NCI-H1436 (cell line): ENCODE results near the gene MYG1.
"Not testable (repeated sequence)": the region's sequence is repeated elsewhere in the genome, so short reads cannot be mapped to it uniquely, and the experiment has no call there.

Experiments used
- DNase-seq: peaks from one replicate; lab custom pipeline; 2025; lab: John Stamatoyannopoulos, UW

The MYG1 gene

DNA sequence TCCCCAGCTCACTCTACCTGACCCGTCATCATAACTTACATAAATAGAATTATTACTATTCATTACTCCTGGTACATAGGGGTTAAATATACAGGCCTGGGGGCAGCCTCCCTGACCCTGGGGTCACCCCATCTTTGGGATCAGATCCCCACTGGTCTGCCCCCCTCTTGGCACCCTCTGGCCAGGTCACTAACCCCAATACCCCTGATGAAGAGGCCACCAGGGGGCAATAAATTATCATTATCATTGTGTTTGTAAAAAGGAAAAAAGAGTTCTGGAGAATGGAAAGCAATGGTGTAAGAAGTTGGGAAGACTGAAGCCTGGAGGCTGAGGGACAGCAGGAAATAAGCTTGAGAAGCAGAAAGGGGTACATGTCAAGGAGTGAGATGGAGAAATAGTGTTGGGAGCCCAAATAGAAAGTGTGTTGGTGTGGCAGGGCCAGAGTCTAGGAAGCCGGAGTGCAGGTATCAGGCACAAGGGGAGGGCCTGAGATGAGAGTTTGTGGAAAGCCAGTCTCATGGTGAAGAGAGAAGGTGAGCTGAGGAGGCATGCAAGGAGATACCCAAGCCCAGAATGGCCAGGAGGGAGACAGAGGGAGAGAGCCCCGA is 28.0 kb downstream of the MYG1 start:
- no peak for DNase-seq

GRCh38 chr12:53328043-53328435 is 28.5 kb downstream of the MYG1 start:
- no peak for DNase-seq

DNA sequence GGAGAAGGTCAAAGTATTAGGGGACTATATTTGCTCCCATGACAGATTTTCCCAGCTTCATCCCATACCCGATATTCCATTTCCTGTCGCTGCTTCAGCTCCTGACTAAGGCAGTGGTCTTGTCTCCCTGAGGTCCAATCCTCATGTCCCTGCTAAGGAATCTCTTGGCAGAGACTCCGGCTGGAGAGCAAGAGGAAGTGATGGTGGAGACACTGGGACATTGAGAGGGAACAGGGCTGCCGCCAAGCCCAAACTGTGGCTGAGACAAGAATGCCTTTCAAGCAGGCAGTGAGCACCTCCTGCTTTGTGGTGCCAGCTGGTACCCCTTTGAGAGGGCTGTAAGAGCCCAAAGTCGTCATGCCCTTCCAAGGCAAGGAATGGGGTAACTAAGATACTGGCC is 31.2 kb downstream of the MYG1 start:
- no peak for DNase-seq

DNA sequence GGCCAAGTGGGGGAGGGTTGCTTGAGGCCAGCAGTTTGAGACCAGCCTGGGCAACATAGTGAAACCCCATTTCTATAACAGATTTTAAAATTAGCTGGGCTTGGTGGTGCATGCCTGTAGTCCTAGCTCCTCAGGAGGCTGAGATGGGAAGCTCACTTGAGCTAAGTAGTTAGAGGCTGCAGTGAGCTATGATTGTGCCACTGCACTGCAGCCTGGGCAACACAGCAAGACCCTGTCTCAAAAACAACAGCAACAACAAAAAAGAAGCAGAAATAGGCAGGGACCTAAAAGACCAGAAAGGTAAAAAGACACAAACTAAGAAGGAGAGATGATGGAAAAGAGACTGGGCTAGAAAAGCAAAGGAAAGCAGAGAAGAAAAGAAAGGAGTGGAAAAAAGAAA is 32.8 kb downstream of the MYG1 start:
- DNase-seq, result not testable (repeated sequence)

- DNase-seq, result no peak
These were observed 33.2 kb downstream of the MYG1 start for GRCh38 chr12:53332744-53333143.

DNA sequence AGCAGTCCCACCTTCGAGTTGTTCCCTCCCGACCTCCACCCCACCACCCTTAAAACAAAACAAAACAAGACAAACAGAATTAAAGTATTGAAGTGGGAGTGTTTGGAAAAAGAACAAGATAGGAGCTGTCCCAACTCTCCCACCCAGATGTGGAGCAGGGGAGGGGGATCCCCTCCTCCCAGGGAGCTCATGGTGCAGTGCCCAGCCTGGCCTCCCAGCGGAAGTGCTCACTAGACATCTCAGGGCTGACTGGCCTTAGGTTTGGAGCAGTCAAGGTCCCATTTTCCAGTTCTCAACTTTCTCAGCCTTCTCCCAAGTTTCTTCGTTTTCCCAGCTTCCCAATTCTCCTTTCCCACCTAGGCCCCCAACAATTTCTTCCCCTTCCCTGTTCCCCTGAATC is 33.8 kb downstream of the MYG1 start:
- no peak for DNase-seq

GRCh38 chr12:53333845-53334244 is 34.4 kb downstream of the MYG1 start:
- DNase-seq, result no peak

DNA sequence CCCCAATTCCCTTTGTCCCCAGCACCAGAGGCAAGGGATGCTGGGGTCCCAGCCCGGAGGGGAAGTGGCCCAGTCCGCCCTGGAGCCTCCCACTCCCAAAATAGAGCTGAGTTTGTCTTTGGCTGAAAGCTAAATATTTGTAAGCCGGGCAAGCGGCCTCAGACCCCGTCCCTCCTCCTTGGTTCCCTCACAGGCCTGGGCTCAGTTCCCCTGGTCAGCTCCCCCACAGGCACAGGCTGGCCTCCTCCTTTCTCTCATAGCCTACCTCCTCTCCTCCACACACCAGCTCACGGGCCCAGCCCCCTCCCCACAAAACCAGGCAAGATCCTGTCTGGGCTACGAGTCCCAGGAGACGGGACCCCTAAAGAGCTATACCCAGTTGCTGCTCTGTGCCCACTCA is 35.3 kb downstream of the MYG1 start:
- no peak for DNase-seq

DNA sequence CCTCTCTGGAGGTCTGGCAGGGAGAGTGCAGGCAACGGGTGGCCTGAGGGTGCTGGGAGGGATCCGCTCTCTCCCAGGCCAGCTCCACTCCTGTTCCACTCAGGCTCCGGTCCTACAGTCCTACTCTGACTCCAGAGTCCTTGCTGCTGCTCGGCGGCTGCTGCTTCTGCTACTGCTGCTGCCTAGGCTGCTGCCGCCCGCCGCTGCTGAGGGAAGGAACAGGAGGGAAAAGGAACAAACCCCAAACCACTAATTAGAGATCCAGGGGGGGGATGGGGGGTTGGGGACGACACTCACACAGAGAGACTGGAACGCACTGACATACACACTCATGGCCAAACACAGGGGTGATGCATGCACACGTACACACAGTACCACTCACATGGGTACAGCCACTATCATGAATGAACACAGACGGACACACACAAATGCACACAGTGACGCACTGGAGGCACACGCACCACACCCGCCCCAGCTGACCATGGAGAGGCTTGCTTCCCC is 36.7 kb downstream of the MYG1 start, which contains the start of gene SP7:
TSS of gene SP7 (minus strand) at position 174 of the 501 bp plus-strand sequence. CDS start 708 bp downstream, outside the sequence.
- peak; percentile 8 for DNase-seq

GRCh38 chr12:53338017-53338416 is 38.5 kb downstream of the MYG1 start:
- no peak for DNase-seq

DNA sequence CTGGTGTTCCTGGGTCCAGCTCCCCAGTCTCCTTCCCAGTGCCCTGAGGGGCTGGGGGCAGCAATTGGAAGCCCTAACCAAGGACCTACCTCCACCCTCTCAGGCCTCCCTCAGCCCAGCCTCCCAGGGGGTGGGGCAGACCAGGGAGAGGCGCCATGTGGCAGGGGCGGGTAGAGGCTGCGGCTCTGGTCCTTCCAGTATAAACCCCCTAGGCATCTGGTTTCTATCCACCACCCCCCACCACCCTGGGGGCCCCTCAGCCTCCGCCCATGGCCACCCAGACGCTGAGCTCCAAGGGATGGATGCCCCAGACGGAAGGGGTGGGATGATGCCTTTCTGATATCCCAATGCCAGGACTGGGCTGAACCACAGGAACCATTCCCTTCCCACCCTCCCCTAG is 39.4 kb downstream of the MYG1 start:
- no peak for DNase-seq

GRCh38 chr12:53340398-53340797 is 40.9 kb downstream of the MYG1 start:
- no peak for DNase-seq

DNA sequence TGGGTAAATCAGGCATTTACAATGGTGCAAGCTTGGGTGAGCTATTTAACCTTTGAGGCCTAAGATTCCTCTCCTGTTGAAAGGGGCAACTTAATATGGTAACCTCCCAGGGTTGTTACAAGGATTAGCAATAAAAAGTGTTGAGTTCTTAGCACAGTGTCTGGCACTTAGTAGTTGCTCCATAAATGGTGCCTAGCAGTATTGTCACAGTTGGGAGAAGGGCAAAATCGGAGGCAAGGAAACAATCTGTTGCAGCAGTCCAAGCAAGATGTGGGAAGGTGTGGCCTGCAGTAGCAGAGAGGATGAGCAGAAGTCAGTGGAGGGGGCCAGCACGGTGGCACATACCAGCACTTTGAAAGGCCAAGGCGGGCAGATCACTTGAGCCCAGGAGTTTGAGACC is 44.0 kb downstream of the MYG1 start:
- no peak for DNase-seq

DNA sequence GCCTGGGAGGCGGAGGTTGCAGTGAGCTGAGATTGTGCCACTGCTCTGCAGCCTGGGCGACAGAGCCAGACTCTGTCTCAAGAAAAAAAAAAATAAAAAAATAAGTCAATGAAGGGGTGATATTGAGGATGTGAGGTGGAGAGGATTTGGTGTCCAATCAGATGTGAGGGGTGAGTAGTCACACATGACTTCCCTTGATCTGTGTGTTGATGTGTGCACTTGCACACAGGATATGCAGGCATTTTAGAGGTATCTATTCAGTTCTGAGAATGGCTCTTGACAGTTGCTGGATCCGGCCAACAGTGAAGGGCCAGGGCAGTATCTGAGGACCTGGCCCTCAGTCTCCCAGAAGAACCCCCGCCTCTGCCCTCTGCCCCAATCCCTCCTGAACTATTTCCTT is 44.5 kb downstream of the MYG1 start:
- DNase-seq, result no peak

DNA sequence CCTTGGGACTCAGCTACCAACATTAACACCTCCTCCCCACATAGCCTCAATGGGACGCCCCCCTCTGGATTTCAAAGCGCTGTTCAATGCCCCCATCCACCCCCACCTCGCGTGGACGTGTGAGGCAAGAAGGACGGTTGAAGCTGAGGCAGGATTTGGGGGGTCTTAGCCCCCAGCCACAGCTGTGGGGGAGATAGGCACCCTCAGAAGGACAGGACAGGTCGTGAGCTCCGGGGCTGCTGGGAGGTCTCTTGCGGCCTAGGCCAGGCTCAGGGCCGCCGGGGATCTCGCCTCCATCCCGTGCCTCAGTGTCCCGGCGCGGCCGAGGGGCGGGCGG is 45.0 kb downstream of the MYG1 start:
- DNase-seq, result no peak

- DNase-seq, result peak; percentile 41
These were observed 45.5 kb downstream of the MYG1 start for GRCh38 chr12:53344824-53345485.

GRCh38 chr12:53345486-53346188 is 46.1 kb downstream of the MYG1 start:
- DNase-seq, result no peak

GRCh38 chr12:53346491-53346890 is 47.0 kb downstream of the MYG1 start:
- no peak for DNase-seq

DNA sequence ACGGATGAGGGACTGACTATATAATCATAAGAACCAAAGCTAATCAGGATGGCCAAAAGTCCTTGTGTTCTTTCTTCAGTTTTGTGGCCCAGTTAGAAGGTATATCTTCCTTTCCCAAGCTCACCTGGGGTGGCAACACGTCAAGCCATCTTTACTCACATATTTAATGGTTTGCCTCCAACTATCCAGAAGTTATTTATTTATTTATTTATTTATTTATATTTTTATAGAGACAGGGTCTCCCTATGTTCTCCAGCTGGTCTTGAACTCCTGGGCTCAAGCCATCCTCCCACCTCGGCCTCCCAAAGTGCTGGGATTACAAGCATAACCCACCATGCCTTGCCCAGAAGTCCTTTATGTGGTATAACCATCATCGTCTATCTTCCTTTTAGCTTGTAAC is 48.4 kb downstream of the MYG1 start:
- DNase-seq, result no peak

DNA sequence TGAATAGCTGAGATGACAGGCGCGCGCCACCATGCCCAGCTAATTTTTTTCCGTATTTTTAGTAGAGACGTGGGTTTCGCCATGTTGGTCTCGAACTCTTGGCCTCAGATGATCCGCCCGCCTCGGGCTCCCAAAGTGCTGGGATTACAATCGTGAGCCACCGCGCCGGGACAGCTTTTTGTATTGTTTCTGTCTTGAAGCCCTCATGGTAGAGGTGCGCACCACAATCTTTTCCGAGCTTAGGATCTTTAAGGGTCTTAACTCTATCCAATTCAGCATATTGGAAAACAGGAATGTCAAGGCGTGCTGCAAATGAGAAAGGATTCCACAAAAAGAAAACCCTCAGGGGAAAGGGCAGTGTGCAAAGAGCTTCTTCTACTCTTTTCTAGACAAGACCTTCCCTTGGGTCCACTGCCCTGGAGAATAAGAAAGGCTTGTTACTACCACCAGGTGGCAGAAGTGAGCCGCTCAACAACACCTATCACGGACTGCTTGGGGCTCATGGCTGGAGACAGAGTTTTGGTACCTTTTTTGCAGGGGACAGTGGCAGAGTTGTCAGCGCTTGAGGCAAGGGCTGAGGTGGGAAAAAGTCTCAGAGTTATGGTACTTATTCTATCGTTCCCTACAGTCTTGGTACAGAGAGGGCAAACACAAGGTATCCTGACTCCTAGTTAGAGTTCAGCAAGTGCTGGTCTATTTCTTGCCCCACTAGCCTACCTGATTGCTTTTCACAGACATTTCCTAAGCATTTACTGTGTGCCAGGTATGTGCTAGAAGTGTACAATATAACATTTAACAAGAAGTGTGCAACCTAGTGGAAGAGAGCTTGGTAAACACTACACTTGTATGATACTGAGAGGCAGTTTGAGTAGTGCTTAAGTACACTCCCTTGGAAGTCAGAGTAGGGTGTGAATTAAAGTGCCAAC is 53.1 kb downstream of the MYG1 start:
- peak; percentile 84 for DNase-seq

DNA sequence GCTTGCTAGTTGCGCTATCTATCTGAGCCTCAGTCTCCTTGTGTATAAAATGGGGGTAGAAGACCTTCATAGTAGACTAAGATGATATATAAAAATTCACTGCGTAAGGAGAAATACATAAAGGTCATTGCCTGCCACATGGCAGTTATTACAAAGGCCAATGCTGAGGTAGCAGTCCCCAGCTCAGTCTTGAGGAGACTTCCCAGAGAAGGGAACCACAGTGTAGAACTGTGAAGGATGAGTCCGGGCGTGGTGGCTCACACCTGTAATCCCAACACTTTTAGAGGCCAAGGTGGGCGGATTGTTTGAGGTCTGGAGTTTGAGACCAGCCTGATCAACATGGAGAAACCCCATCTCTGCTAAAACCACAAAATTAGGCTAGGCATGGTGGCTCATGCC is 53.8 kb downstream of the MYG1 start:
- DNase-seq, result no peak

- no peak for DNase-seq
These were observed 55.6 kb downstream of the MYG1 start for GRCh38 chr12:53355121-53355520.
